Spinal cord (tissue), 4 donors: ENCODE results near the gene RAD54L. TPM values are rescaled to one million over a fixed set of nuclear protein-coding genes. Genes with fewer than 3 reads are reported as not detected.

Source experiments
- polyA plus RNA-seq, 2 donors: library from polyadenylated mRNA; unstranded; fragments of 120-200 nt; gene quantifications; one replicate each; pipeline ENCODE4 v1.2.1, GENCODE V29; 2013; ENCODE audit not compliant: insufficient read length in 2 of 2
- total RNA-seq, 2 donors: library from RNA; depleted of rRNA in 1 of 2; stranded (reverse); fragments of 120-200 nt in 1 of 2; fragments of >200 nt in 1 of 2; gene quantifications; one replicate each; pipeline versions ENCODE4 v1.2.3 to v1.2.4, GENCODE V29; 2013 to 2014

RAD54L gene
- total and polyA plus RNA-seq, 4 donors, result 2.9 to 8.5 (median 6.1) TPM

Other genes starting within 250 kb of the RAD54L start
- gene PIK3R3, start 115.1 kb upstream of the RAD54L start, total RNA-seq, result 10 to 100 TPM; 29.0 to 53.7 TPM
- gene PIK3R3, start 115.1 kb upstream of the RAD54L start, polyA plus RNA-seq, result 10 to 100 TPM; 55.2 to 63.1 TPM
- gene TSPAN1, start 72.7 kb upstream of the RAD54L start, total RNA-seq, result under 1 TPM; 0.28 to 0.50 TPM
- 1 to 10 TPM in 1 of 2 donors, under 1 TPM in 1; 0.84 to 2.2 TPM for gene TSPAN1, start 72.7 kb upstream of the RAD54L start, polyA plus RNA-seq
- not detected for gene P3R3URF, start 71.3 kb upstream of the RAD54L start, total RNA-seq
- gene P3R3URF, start 71.3 kb upstream of the RAD54L start, polyA plus RNA-seq, result not detected
- gene POMGNT1, start 49.3 kb upstream of the RAD54L start, total RNA-seq, result 100 to 1,000 TPM in 1 of 2 donors, 10 to 100 TPM in 1; 39.8 to 106 TPM
- 100 to 1,000 TPM; 110 to 132 TPM for gene POMGNT1, start 49.3 kb upstream of the RAD54L start, polyA plus RNA-seq
- 1 to 10 TPM; 4.2 to 7.4 TPM for gene LURAP1, start 44.4 kb upstream of the RAD54L start, total RNA-seq
- gene LURAP1, start 44.4 kb upstream of the RAD54L start, polyA plus RNA-seq, result 1 to 10 TPM; 3.3 to 5.8 TPM
- gene LRRC41, start 55.9 kb downstream of the RAD54L start, total RNA-seq, result 10 to 100 TPM; 44.6 to 68.9 TPM
- 10 to 100 TPM; 71.4 to 76.2 TPM for gene LRRC41, start 55.9 kb downstream of the RAD54L start, polyA plus RNA-seq
- gene UQCRH, start 55.9 kb downstream of the RAD54L start, total RNA-seq, result 100 to 1,000 TPM; 326 to 364 TPM
- gene UQCRH, start 55.9 kb downstream of the RAD54L start, polyA plus RNA-seq, result 100 to 1,000 TPM; 430 to 449 TPM
- 10 to 100 TPM; 12.2 to 14.3 TPM for gene NSUN4, start 93.0 kb downstream of the RAD54L start, total RNA-seq
- gene NSUN4, start 93.0 kb downstream of the RAD54L start, polyA plus RNA-seq, result 10 to 100 TPM; 13.3 to 17.5 TPM
- 10 to 100 TPM; 14.3 to 19.7 TPM for gene FAAH, start 146.6 kb downstream of the RAD54L start, total RNA-seq
- gene FAAH, start 146.6 kb downstream of the RAD54L start, polyA plus RNA-seq, result 10 to 100 TPM; 34.3 to 43.3 TPM
- under 1 TPM; 0.10 to 0.33 TPM for gene DMBX1, start 242.1 kb downstream of the RAD54L start, total RNA-seq
- under 1 TPM; 0.23 to 0.29 TPM for gene DMBX1, start 242.1 kb downstream of the RAD54L start, polyA plus RNA-seq